Activated gamma-delta T cell treated with Interleukin-2 at 50 U/mL for 16 hours (primary cell): ENCODE results near the gene FTHL17.

Experiments used
- DNase-seq: peaks from one replicate; pipeline ENCODE4 v3.0.0-alpha.2; 2020

Gene FTHL17

DNA sequence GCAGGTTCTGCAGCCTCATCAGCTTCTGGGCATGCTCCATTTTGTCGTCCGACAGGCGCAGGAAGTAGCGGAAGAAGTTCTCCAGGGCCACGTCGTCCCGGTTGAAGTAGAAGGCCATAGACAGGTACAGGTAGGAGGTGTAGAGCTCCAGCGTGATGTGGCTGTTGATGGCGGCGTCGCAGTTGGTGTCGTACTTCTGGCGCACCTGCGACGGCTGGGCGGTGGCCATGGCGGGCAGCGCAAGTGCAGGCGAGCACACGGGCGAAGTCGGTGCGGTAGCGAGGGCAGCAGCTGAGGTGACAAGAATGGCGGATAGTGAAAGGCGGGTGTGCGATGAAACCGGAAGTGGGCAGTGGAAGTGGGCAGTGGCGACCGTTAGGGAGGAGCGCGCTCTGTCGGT lies at the start of gene FTHL17:
TSS of gene FTHL17 (minus strand) at position 317 of the 400 bp plus-strand sequence. CDS start at position 229, 88 bp downstream.
- no peak for DNase-seq

DNA sequence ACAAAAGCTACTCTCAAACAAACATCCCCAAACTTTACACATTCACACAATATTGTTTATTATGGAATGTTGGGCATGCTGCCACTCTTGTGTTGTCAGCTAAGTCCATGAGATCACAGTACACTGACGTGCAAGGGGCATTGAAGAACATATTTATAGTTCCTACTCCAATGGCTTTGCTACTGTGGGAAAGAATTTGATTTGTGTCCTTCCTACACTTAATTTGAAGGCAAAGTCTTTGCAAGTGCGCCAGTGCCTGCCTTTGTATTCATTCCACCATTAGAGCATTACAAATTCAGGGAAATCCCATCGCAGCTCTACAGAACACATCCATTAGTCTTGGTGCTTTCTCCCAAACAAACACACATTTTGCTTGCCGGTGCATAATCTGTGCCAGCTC lies 45.4 kb upstream of the FTHL17 start:
- no peak for DNase-seq

- no peak for DNase-seq
Observed at GRCh38 chrX:31115398-31115797, 43.6 kb upstream of the FTHL17 start.

- no peak for DNase-seq
Observed at GRCh38 chrX:31114858-31115257, 43.0 kb upstream of the FTHL17 start.

- no peak for DNase-seq
Observed at GRCh38 chrX:31112226-31112999, 40.6 kb upstream of the FTHL17 start.

- DNase-seq = no peak
Observed at GRCh38 chrX:31110657-31111056, 38.8 kb upstream of the FTHL17 start.

DNA sequence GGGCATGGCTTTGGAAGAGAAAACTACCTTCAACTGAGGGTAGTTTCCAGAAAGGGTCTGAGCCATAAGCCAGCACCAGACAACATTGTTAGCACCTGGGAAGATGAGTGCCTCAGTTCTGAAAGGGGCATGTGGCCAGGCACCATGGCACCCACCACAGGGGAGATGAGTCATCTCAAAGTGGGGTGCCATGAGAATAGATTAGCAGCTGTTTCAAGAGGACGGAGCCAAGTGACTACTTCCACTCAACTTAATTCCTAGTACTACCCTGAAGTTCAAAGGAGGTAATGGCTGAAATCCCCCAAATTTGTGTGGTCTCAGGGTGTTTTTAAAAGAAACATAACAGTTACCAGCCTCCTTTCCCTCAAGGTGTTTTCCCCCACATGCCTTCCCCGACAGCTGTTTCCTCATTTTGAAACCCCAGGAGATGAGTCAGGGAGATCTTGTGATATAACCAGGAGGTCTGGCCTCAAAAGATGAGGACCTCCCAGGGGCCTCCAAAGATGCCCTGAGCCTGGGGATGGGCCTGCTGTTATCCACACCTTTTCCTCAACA lies 27.8 kb upstream of the FTHL17 start:
- no peak for DNase-seq

DNA sequence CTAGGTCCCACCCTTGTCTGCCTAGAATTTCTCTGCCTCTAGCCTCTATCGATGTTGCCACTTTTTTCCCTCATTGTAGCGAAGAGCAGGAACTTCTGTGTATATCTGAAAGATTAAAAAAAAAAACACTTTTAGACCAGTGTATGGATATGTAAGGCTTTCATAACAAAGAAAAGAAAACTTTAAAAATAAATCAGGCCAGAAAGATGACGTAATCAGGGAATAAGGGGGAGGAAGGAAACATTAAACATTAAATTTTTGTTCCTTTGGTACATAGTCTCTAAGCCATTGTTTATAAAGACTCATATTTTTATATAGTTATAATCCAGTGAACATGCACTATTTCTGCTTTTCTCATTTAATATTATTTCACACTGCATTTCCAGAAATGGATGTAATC lies 26.2 kb upstream of the FTHL17 start:
- DNase-seq = no peak

DNA sequence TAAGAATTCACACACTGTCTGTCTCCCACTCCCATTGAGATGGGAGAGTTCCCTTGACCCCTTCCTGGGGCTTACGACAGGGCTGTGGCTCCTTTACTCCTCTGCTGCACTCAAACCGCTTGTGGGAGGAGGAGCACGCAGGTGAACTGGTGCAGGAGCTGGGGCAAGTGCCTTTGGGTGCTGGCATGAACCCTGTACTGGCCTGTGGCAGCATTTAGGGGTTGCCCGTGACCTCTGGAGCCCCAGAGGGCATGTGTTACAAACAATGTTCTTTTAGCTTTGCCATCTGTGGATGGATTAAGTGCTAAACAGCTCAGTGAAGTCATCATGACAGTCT lies 21.8 kb upstream of the FTHL17 start:
- no peak for DNase-seq

GRCh38 chrX:31092970-31093638 lies 21.3 kb upstream of the FTHL17 start:
- DNase-seq = no peak

- no peak for DNase-seq
Observed at GRCh38 chrX:31092476-31092875, 20.6 kb upstream of the FTHL17 start.

GRCh38 chrX:31091819-31092218 lies 20.0 kb upstream of the FTHL17 start:
- DNase-seq = no peak

- no peak for DNase-seq
Observed at GRCh38 chrX:31074522-31074921, 2.7 kb upstream of the FTHL17 start.

- DNase-seq = no peak
Observed at GRCh38 chrX:31071262-31071661, 579 bp downstream of the FTHL17 start.

DNA sequence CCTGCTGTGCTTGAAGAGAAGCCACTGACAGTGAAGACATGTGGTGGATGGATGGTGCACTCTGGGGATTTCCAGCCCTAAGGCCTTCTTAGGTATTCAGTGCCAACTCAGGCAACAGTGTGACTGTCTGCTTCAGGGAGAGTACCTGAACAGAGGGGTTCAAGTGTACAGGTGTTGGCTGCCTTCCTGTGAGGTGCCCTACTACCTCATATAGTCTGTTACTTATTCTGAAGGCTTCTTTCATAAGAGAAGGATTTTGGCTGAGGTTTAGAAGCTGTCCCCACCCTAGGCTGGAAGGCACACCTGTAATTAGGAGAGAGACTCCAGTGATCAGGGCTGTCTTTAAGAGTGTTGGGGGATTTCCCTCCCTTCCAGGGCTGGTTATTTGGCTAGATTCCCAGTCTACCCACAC lies 1.8 kb downstream of the FTHL17 start:
- no peak for DNase-seq

GRCh38 chrX:31063114-31063513 lies 8.7 kb downstream of the FTHL17 start:
- no peak for DNase-seq

GRCh38 chrX:31061091-31061490 lies 10.8 kb downstream of the FTHL17 start:
- DNase-seq = no peak

DNA sequence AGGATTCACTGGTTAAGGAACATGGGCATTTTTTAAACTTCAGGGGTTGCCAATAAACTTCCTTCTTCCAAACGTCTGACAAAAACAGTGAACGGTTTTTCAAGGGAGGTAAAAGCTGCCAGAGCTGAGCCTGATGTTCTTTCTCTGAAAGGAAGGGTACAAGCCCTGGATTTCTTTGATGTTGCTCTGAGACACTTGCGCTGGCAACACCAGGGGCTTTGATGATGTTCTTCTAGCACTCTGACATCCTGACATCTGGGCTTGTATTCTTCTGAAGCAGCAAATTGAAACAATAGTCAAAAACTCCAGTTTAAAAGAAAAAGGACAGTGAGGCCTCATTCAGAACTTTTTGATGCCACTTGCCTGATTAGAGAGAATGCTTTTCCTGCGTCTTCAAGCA lies 11.8 kb downstream of the FTHL17 start:
- no peak for DNase-seq

- no peak for DNase-seq
Observed at GRCh38 chrX:31058284-31058683, 13.6 kb downstream of the FTHL17 start.

DNA sequence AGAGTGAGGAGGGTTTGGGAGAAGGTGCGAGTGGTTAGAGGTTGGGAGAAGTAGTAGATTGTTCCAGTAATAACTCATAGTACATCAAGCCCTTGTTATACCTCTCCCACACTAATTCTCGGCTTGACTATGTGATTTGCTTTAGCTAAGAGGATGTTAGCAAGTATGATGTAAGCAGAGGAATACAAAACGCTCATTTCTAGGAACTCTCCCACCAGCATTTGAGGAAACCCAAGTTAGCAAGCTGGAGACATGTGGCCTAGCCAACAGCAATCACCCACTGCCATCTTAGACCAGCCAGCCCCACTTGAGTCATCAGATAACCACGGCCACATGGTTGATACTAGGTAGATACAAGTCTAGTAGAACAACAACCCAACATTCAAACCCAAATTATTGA lies 14.2 kb downstream of the FTHL17 start:
- DNase-seq = no peak

DNA sequence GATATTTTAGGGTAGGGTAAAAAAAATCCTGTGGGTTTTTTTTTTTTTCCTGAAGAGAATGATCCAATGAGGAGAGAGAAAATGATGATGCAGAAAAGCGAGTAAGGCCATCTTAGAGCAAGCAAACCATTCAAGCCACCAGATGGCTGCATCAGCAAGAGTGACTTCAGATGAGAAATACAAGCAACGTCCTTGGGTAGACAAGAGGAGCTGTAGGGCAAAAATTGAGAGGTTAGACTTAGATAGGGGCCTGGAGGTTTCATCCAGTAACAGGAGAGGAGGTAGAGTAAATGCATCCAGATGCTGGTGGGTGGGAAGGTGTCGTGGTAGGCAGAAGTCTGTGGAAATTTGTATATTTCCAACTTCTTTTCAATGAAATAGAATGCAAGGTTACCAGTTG lies 14.6 kb downstream of the FTHL17 start:
- DNase-seq = no peak

DNA sequence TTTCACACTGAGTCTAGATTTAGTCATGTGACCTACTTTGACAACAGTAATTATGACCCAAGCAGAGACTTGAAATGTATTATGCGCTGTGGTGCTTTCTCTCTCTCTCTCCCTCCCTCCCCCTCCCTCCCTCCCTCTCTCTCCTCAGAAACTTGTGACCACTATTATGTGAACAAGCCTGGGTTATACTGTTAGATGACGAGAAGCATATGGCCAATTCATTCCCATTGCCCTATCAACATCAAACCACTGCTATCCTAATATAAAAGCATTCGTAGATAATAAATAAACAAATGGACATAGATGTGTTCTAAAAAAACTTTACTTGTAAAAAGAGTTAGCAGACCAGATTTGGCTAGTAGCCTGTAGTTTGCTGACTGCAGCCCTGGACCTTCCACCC lies 18.2 kb downstream of the FTHL17 start:
- no peak for DNase-seq

GRCh38 chrX:31039327-31039711 lies 32.5 kb downstream of the FTHL17 start:
- DNase-seq = no peak

- no peak for DNase-seq
Observed at GRCh38 chrX:31038575-31039326, 33.1 kb downstream of the FTHL17 start.
